Muscle layer of colon (tissue), 2 donors: ENCODE results near the gene PTPRT.

ENCODE experiments used
- H3K27ac ChIP-seq: one replicate; pipeline ENCODE4 v1.7.0; 2013; ENCODE audit warnings: low read depth, mild to moderate bottlenecking, low read length, moderate library complexity
- H3K27me3 ChIP-seq, 2 donors: one replicate each; pipeline ENCODE4 v1.7.0; 2013; ENCODE audit warnings: low read length in 2 of 2, mild to moderate bottlenecking in 2 of 2; ENCODE audit not compliant: insufficient read depth in 2 of 2, control insufficient read depth in 1 of 2
- H3K36me3 ChIP-seq: one replicate; pipeline ENCODE4 v1.7.0; 2013; ENCODE audit warnings: mild to moderate bottlenecking, low read length; ENCODE audit not compliant: insufficient read depth
- H3K4me1 ChIP-seq: one replicate; pipeline ENCODE4 v1.7.0; 2013; ENCODE audit warnings: mild to moderate bottlenecking, low read length; ENCODE audit not compliant: insufficient read depth
- H3K4me3 ChIP-seq, 2 donors: one replicate each; pipeline ENCODE4 v1.7.0; 2013; ENCODE audit warnings: low read length in 2 of 2, low read depth in 1 of 2, mild to moderate bottlenecking in 1 of 2, moderate library complexity in 1 of 2
- H3K9ac ChIP-seq: one replicate; pipeline ENCODE4 v1.7.0; 2013; ENCODE audit warnings: low read length
- H3K9me3 ChIP-seq: one replicate; pipeline ENCODE4 v1.7.0; 2013; ENCODE audit warnings: mild to moderate bottlenecking, low read length
- donor health status: abdominal sarcoma.
- donor health status: Adenocarcinoma of cecum.

The PTPRT gene

GRCh38 chr20:42639140-42639539, 550.6 kb downstream of the PTPRT start:
- H3K9me3 ChIP-seq, result no peaks in the 10 kb centered on the region
- H3K27ac ChIP-seq, result no peak overlapping the region
- no peaks in the 10 kb centered on the region for H3K4me1 ChIP-seq
- H3K4me3 ChIP-seq, result no peak overlapping the region
- H3K27me3 ChIP-seq, result no peaks in the 10 kb centered on the region
- H3K9ac ChIP-seq, result no peak overlapping the region
- H3K36me3 ChIP-seq, result no peaks in the 10 kb centered on the region

GRCh38 chr20:42635699-42636411, 553.9 kb downstream of the PTPRT start:
- H3K9me3 ChIP-seq, result no peaks in the 10 kb centered on the region
- H3K36me3 ChIP-seq, result no peaks in the 10 kb centered on the region
- H3K27ac ChIP-seq, result no peak overlapping the region
- no peak overlapping the region for H3K9ac ChIP-seq
- no peaks in the 10 kb centered on the region for H3K4me1 ChIP-seq
- no peaks in the 10 kb centered on the region for H3K27me3 ChIP-seq
- no peak overlapping the region for H3K4me3 ChIP-seq

- H3K27me3 ChIP-seq, result no peaks in the 10 kb centered on the region
- H3K4me3 ChIP-seq, result no peak overlapping the region
Measured at GRCh38 chr20:42634156-42634555, 555.5 kb downstream of the PTPRT start.

GRCh38 chr20:42628683-42629082, 561.0 kb downstream of the PTPRT start:
- H3K4me3 ChIP-seq, result no peak overlapping the region
- H3K4me1 ChIP-seq, result no peaks in the 10 kb centered on the region
- H3K27ac ChIP-seq, result no peak overlapping the region
- H3K9me3 ChIP-seq, result no peaks in the 10 kb centered on the region
- no peak overlapping the region for H3K9ac ChIP-seq
- H3K27me3 ChIP-seq, result no peaks in the 10 kb centered on the region
- no peaks in the 10 kb centered on the region for H3K36me3 ChIP-seq

More at GRCh38 chr20:42634156-42634555, 555.5 kb downstream of the PTPRT start:
- no peak overlapping the region for H3K9ac ChIP-seq
- H3K36me3 ChIP-seq, result no peaks in the 10 kb centered on the region
- no peaks in the 10 kb centered on the region for H3K4me1 ChIP-seq
- no peaks in the 10 kb centered on the region for H3K9me3 ChIP-seq
- no peak overlapping the region for H3K27ac ChIP-seq

GRCh38 chr20:42613076-42613475, 576.6 kb downstream of the PTPRT start:
- no peaks in the 10 kb centered on the region for H3K36me3 ChIP-seq
- H3K9ac ChIP-seq, result no peak overlapping the region
- H3K4me1 ChIP-seq, result no peaks in the 10 kb centered on the region
- no peak overlapping the region for H3K4me3 ChIP-seq
- H3K9me3 ChIP-seq, result no peaks in the 10 kb centered on the region
- no peaks in the 10 kb centered on the region for H3K27me3 ChIP-seq
- no peak overlapping the region for H3K27ac ChIP-seq

- Histone ChIP-seq H3K36me3 (no peaks in the 10 kb centered on the region), H3K27me3 (no peaks in the 10 kb centered on the region), H3K9me3 (no peaks in the 10 kb centered on the region), H3K27ac (no peak overlapping the region), H3K4me1 (no peaks in the 10 kb centered on the region), H3K9ac (no peak overlapping the region), H3K4me3 (no peak overlapping the region)
Measured at GRCh38 chr20:42611889-42612837, 577.5 kb downstream of the PTPRT start.

GRCh38 chr20:42611423-42611822, 578.3 kb downstream of the PTPRT start:
- H3K27me3 ChIP-seq, result no peaks in the 10 kb centered on the region
- no peak overlapping the region for H3K9ac ChIP-seq
- H3K36me3 ChIP-seq, result no peaks in the 10 kb centered on the region
- H3K4me3 ChIP-seq, result no peak overlapping the region
- no peaks in the 10 kb centered on the region for H3K4me1 ChIP-seq
- H3K27ac ChIP-seq, result no peak overlapping the region
- no peaks in the 10 kb centered on the region for H3K9me3 ChIP-seq

GRCh38 chr20:42610070-42610469, 579.6 kb downstream of the PTPRT start:
- Histone ChIP-seq H3K27me3 (no peaks in the 10 kb centered on the region), H3K36me3 (no peaks in the 10 kb centered on the region), H3K4me3 (no peak overlapping the region), H3K27ac (no peak overlapping the region), H3K9me3 (no peaks in the 10 kb centered on the region), H3K4me1 (no peaks in the 10 kb centered on the region), H3K9ac (no peak overlapping the region)

GRCh38 chr20:42609618-42610017, 580.1 kb downstream of the PTPRT start:
- no peaks in the 10 kb centered on the region for H3K9me3 ChIP-seq
- H3K4me1 ChIP-seq, result no peaks in the 10 kb centered on the region
- H3K9ac ChIP-seq, result no peak overlapping the region
- H3K4me3 ChIP-seq, result no peak overlapping the region
- H3K36me3 ChIP-seq, result no peaks in the 10 kb centered on the region
- H3K27ac ChIP-seq, result no peak overlapping the region
- H3K27me3 ChIP-seq, result no peaks in the 10 kb centered on the region

- Histone ChIP-seq H3K4me1 (no peaks in the 10 kb centered on the region), H3K9me3 (no peaks in the 10 kb centered on the region), H3K27me3 (no peaks in the 10 kb centered on the region), H3K36me3 (no peaks in the 10 kb centered on the region), H3K4me3 (no peak overlapping the region), H3K9ac (no peak overlapping the region), H3K27ac (no peak overlapping the region)
Measured at GRCh38 chr20:42604998-42605956, 584.4 kb downstream of the PTPRT start.

- H3K4me3 ChIP-seq, result no peak overlapping the region
- no peaks in the 10 kb centered on the region for H3K27me3 ChIP-seq
- no peak overlapping the region for H3K9ac ChIP-seq
- no peaks in the 10 kb centered on the region for H3K4me1 ChIP-seq
- no peaks in the 10 kb centered on the region for H3K36me3 ChIP-seq
- no peaks in the 10 kb centered on the region for H3K9me3 ChIP-seq
- H3K27ac ChIP-seq, result no peak overlapping the region
Measured at GRCh38 chr20:42603655-42604054, 586.1 kb downstream of the PTPRT start.
